Suprapubic skin (tissue), 4 donors: Measurements from ENCODE around the gene OTUB2.

Source experiments
- CTCF ChIP-seq, 2 donors: fragments of 200-600 bp in 1 of 2; fragments of 450-650 bp in 1 of 2; sonication (generic) in 1 of 2; IDR thresholded peaks; one replicate each; pipeline ENCODE4 v1.5.1; 2016 to 2019; ENCODE audit warnings: antibody characterized with exemption in 2 of 2, mild to moderate bottlenecking in 1 of 2, moderate library complexity in 1 of 2
- EP300 ChIP-seq: sonication (generic); formaldehyde crosslinking; IDR thresholded peaks from one replicate; pipeline ENCODE4 v1.6.1; 2017; ENCODE audit warnings: antibody characterized with exemption
- POLR2AphosphoS5 ChIP-seq, 3 donors: sonication (generic); formaldehyde crosslinking; IDR thresholded peaks; one replicate each; pipeline ENCODE4 v1.6.1; 2017; ENCODE audit warnings: antibody characterized with exemption in 3 of 3

DNA sequence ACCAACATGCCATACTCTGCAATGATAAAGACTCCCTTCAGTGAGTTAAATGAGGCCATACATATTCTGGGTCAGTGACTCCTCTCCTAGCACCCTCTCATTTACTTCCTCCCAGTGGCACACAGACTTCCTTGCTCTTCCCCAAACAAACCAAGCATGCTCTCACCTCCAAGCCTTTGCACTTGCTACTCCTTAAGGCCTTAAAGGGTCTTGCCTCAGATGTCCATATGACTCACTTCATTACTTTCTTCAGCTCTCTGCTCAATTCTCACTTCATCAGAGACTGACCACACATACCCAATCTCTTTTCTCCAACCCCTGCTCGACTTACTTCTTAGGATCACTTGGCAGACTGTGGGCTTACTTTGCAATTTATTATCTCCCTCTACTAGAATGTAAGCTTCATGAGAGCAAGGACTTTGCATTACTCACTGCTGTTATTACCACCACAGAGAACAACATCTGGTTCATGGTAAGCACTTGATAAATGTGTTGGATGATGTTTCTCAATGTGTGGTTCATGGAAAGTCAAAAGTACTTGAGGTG, 32.1 kb downstream of the OTUB2 start:
- no peak for TF ChIP-seq CTCF (IDR thresholded peaks at IDR 0.05)
- TF ChIP-seq EP300 = no peak
- TF ChIP-seq POLR2AphosphoS5 (IDR thresholded peaks at IDR 0.05) = no peak
